Measurements from ENCODE around the gene MRPL18. TPM values are rescaled to one million over a fixed set of nuclear protein-coding genes. Genes with fewer than 3 reads are reported as not detected.

MRPL18 gene
- total and polyA plus RNA-seq, 9 of the 15 experiments (the other 6 are each of a cell fraction or from before 2014, with no cell fraction given), result 149 to 456 (median 196) TPM

- TF ChIP-seq TSHZ1 (CRISPR knock-in tag; IDR thresholded peaks at IDR 0.05), result no peak
- TF ChIP-seq CHD2 (IDR thresholded peaks at IDR 0.05; ENCODE audit: low read depth, low read length), result peak; percentile 86
- peak; percentile 43; the same call in 1 of the 2 replicates for TF ChIP-seq LARP7 (IDR thresholded peaks at IDR 0.05)
- no peak for TF ChIP-seq TFAM (CRISPR knock-in tag; conservative IDR thresholded peaks at IDR 0.05)
- TF ChIP-seq BACH1 (tag; IDR thresholded peaks at IDR 0.05), result no peak
- TF ChIP-seq POLR2A (conservative IDR thresholded peaks at IDR 0.05), result peak; percentile 94
- TF ChIP-seq MAZ (CRISPR knock-in tag; conservative IDR thresholded peaks at IDR 0.05 in 1 of 2, IDR thresholded peaks at IDR 0.05 in 1 of 2), result peak; percentile 78 to 89
- no peak for TF ChIP-seq CHAMP1 (IDR thresholded peaks at IDR 0.05)
- no peak for TF ChIP-seq OTX1 (CRISPR knock-in tag; IDR thresholded peaks at IDR 0.05)
- peak; percentile 95 for TF ChIP-seq RBFOX2 (IDR thresholded peaks at IDR 0.05; ENCODE audit: low read depth, low read length)
- TF ChIP-seq ATF4 (CRISPR knock-in tag; IDR thresholded peaks at IDR 0.05), result no peak
- no peak for TF ChIP-seq ZNF449 (CRISPR knock-in tag; IDR thresholded peaks at IDR 0.05)
- TF ChIP-seq RBM15 (IDR thresholded peaks at IDR 0.05; ENCODE audit: insufficient read depth, low read length), result no peak
Measured at GRCh38 chr6:159761873-159762680, 28.2 kb upstream of the MRPL18 start, which contains the start of gene ACAT2 (continued).

Measured in K562 (cell line).